Measurements from ENCODE around the gene DUOX1.

The DUOX1 gene

DNA sequence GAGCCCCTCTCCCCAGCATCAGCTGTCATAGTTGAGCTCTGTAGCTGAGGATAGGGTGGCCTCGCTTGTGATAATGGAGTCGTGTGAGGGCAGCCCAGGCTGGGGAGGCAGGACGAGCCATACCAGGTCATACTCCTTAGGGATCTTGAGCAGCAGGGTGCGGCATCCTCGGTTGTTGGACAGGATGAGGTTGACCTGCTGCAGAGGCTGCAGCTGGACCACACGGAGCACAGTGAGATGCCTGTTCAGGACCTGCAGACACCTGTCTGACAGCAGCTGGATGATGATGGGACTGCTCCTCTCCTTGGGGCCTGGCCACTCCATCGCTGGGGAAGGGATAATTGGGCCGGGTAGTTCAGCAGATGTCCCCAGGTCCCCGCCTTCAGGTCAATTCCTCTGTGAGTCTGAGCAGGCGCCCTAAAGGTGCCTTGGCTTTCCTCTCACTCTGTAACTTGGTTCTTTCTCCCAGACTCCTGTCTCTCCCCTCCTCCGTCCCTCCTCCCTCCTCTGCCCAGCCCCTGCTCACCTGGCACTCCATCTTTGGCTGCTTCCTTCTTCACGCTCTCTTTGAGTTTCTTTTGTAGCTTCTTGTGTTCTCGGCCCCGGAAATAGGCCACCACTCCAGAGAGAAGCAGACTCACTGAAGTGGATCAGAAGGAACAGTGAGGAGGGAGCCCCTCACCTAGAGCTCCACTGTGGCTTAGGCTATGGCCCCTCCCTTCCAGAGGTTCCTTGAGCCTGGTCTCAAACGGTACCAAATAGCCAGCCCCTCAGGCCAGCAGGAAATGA, 23.6 kb upstream of the DUOX1 start:
- DNase-seq (ENCODE audit: low spot score): no peak

DNA sequence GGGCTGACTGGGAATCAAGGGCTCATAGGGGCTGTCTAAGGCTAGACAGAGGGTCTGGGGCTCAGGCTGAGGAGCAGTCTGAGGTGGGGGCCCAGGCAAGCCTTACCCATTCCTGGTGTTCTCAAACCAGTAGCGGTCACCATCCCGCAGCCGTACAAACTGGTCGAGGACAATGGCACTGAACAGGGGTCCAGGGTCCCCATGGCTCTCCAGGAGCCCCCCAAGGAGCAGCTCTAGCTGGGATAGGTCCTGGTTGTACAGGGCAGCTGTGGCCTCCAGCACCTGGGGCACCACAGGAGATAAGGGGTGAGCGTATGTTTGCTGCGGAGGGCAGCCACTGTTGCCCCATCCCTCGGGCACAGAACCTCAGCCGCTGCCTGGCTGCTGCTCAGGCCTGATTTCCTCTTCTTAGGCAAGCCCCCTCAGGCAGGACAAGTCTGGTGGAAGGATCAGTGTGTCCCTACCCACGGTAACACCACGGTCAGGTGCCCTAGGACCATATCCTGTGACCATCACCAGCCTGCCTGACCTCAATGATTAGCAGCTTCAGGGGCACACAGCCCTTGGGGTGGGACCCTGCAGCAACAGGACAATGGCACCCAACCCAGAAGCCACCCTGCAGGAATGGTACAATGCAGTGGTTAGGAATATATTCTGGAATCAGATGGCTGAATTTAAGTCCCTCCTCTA, 21.7 kb upstream of the DUOX1 start:
- DNase-seq (ENCODE audit: low spot score): no peak

DNA sequence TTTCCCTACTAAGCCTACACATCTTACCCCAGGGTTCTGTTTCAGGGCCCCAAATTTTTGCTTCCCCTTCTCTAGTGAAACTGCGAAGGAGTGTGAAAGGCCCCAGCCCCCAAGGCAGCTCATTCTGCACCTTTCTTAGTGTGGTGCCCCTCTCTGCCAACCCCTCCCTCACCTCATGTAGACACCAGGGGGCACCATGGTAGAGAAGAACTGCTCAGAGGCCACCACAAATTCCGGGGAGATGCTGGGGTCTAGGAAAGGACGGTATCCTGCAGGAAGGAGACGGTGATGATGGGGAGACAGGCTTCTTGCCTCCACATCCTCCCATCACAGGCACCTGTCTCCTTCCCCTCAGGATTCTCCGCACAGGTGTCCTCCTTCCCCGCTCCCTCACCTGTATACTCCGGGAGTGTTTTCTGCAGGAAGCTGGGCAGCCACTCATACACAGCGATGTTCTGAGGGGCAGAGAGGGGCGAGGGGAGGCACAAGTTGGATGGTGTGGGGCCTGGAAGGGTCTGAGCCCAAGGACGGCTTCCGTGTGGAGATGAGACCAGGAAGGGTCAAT, 19.5 kb upstream of the DUOX1 start:
- no peak for DNase-seq (ENCODE audit: low spot score)

DNA sequence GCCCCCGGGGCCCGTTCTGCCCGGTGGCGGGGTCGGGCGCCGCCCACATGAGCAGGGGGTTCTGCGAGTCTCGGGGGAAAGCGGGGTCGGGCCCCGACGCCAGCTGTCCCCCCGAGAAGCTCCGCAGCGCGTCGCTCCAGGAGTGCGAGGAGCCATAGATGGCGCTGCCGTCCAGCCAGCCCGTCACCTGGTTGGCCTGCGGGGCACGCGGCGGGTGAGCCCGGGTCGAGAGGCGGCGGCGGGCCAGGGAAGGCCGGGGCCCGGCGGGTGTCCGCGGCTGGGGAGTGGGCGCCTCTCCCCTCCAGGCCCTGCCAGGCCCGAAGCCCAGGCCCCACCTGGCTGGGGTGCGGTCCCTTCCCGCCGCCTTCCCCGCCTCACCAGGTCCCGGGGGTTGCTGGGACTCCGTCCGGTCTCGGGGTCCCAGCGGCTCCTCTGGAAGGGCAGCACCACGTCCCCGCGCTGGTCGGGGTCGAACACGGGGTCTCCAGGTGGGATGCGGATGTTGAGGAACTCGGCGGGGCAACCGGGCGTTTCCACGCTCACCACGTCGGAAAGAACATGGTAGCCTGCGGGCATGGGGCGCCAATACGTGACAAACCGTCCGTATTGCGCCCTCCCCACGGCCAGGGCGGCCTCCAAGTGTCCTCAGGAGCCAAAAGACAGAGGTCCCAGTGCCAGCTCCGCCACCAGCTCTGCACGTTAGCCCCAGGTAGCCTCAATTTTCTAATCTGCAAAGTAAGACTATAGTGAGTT, 18.2 kb upstream of the DUOX1 start:
- DNase-seq (ENCODE audit: low spot score): no peak

DNA sequence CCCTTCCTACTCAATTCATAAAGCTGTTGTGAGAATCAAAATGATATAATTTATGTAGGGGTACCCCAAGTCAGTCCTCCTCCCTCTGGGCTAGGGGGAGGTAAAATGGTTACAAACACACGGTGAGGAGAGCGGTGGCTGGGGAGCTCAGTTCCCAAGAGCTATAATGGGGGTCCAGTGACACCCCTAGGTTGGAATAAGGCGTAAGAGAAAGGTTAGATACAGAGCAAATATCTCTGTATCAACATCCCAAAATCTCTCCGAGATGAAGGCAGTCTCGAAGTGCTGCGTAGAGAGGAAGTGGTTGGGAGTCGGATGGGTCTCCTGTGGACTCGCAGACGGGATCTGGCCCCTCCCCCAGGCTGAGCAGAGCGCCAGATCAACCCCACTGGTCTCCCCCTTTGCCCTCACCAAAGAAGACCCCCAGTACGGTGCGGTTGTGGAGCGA, 17.6 kb upstream of the DUOX1 start:
- DNase-seq (ENCODE audit: low spot score): no peak

DNA sequence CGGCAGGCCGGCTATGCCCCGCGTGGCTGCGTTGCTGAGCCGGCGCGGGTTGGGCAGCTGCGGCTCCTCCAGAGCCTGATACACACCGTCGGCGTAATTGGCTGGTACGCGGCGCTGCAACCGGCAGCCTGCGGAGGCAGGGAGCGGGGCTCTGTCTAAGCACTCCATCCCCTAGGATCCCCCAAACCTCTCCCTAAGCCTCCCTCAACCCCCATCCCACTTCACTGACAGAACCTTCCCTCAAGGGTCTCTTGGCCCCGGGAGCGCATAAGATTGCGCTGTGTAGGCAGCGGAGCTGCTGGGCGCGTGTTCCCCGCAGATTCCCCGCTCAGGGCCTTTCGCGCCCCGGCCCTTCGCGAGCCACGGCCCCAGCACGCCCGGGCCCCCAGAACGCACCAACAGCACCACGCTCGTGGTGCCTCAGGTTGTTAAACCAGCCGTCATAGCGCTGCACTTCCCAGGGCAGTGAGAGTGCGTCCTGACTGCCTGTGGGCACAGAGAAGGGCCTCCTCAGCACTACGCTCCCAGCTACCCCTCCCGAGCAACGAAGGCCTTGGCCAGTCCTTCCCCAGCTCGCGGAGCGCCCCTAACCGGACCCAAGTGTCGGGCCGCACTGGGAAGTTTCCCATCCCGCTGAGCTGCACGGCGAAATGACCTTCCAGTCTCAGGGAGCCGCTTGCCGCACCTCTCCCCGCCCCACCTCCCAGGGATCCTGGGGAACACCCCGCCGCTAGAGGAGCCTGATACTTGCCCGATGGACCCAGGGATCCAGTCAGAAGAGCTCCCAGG, 17.0 kb upstream of the DUOX1 start:
- peak; percentile 70 for DNase-seq (ENCODE audit: low spot score)

DNA sequence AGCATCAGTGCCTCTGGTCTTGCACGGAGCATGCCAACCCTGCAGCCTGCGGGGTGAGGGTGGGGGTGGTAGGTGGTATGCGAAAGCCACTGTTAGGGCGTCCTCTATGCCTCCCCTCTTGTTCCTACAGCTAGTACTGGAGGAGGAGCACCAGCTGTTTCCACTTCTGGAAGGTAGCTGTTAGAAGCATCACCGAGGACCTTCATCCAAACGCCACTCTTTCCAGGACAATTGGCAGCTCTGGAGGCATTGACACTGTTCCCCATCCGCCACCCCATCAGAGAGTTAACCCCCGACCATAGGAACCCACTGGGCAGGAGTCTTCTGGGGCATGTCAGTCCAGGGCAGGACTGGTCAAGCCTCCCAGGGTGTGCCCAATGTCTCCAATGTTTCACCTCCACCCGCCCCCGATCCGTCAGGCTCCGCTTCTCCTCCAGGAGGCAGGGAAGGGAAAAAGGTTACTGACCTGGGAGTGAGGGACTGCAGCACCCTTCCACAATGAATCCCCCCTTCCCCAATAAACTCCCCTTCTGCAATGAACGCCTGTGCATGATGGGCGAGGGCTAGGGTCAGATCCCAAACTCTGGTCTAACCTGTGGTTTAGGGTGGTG, 16.3 kb upstream of the DUOX1 start:
- no peak for DNase-seq (ENCODE audit: low spot score)

DNA sequence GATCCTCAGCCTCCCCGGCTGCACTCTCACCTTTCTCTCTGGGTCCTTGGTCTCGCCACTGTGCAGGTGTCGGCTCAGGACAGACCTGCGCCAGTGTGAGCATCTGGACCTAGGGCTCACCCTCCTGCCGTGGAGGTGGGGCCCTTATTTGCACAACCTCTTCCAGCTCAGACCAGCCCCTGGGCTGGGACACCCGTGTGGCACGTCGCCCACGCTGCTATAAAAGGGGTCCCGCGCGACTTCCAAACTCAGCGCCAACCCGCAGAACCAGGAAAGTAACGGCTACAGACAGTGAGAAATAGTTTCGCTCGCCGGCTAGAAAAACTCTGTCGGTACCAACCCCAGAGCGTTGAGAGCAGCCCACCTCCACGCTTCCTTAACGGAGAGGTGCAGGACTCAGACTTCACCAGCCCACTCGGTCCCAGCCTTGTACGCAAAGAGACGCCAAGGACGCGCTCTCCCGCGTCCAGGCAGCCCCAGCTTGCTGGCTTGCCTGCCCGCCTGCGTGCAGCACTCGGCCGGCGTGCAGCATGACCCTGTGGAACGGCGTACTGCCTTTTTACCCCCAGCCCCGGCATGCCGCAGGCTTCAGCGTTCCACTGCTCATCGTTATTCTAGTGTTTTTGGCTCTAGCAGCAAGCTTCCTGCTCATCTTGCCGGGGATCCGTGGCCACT, 15.6 kb upstream of the DUOX1 start, which contains the start of the genes DUOX2 and DUOXA2:
TSS of gene DUOX2 (minus strand) at position 97 of the 675 bp plus-strand sequence. CDS start 761 bp downstream, outside the sequence.
TSS of gene DUOXA2 (plus strand) at position 251 of the 675 bp plus-strand sequence. CDS start at position 531, 280 bp downstream.
- no peak for DNase-seq (ENCODE audit: low spot score)

DNA sequence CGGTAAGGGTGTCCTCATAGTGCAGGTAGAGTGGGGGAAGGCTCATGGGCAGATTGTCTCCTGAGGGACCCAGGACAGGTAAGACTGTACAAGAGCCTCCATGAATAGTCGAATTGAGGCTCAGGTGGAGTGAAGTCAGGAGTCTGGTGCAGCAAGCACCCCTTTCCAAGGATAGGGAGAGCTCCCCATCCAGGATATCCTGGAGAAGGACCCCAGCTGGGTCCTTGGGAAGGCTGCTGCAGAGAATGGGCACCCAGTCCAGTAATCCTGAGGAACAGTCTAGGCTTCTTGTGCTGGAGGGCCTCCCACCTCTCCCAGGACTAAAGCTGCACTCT, 15.1 kb upstream of the DUOX1 start:
- DNase-seq (ENCODE audit: low spot score): no peak

DNA sequence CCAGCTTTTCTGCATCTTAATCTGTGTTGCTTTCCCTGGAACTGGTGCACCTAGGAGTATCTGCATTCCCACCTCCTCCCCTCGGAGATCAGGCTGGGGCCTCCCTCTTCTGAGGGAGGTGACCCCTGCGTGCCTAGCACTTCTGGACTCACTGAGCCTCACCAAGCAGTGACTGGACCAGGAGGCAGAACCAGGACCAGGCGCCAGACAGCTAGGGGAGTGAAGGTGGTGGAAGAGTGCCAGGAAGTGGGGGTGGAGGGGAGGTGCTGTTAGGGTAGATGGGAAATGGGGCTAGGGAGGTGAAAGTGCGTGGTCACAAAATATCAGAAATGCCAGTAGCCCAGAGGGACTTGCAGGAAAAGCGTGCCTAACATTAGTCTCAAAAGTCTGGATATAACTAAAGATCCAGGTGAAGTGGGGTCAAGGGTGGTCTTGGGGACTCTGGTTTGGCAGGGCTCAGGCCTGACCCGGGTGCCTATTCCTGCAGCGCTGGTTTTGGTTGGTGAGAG, 14.4 kb upstream of the DUOX1 start:
- no peak for DNase-seq (ENCODE audit: low spot score)

DNA sequence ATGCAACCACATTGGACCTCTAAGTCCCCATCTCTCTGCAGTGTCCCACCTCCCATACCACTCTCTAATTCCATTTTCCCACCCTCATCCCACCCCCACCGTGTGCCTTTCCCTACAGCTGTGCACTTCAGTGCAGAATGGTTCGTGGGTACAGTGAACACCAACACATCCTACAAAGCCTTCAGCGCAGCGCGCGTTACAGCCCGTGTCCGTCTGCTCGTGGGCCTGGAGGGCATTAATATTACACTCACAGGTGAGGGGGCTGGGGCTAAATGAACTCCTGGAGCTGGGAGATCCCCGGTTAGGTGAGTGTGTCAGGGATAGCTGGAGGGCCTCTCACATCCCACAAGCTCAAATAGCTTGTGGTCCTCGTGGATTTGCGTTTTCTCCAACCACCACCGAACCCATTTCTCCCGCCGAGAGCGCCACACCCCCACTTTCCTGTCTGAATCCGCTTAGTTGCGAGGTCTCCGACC, 13.8 kb upstream of the DUOX1 start:
- DNase-seq (ENCODE audit: low spot score): no peak

DNA sequence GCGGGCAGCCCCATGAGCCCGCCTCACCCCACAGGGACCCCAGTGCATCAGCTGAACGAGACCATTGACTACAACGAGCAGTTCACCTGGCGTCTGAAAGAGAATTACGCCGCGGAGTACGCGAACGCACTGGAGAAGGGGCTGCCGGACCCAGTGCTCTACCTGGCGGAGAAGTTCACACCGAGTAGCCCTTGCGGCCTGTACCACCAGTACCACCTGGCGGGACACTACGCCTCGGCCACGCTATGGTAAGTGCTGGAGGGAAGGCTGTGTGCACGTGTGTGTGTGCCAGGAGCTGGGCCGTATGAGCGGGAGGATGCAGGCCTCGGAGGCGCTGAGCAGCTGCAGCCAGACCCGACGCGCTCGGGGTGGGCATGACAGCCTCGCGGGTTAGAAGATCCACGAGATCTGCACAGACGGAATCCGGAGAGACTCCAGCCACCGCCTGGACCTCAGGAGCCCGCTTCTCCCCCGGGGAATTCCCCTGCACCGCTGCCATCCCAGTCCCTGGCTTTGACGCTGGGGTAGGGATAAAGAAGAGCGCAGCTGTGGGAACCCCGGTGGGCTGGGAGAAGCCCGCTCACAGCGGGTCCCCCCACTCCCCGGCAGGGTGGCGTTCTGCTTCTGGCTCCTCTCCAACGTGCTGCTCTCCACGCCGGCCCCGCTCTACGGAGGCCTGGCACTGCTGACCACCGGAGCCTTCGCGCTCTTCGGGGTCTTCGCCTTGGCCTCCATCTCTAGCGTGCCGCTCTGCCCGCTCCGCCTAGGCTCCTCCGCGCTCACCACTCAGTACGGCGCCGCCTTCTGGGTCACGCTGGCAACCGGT, 13.1 kb upstream of the DUOX1 start:
- DNase-seq (ENCODE audit: low spot score): no peak

DNA sequence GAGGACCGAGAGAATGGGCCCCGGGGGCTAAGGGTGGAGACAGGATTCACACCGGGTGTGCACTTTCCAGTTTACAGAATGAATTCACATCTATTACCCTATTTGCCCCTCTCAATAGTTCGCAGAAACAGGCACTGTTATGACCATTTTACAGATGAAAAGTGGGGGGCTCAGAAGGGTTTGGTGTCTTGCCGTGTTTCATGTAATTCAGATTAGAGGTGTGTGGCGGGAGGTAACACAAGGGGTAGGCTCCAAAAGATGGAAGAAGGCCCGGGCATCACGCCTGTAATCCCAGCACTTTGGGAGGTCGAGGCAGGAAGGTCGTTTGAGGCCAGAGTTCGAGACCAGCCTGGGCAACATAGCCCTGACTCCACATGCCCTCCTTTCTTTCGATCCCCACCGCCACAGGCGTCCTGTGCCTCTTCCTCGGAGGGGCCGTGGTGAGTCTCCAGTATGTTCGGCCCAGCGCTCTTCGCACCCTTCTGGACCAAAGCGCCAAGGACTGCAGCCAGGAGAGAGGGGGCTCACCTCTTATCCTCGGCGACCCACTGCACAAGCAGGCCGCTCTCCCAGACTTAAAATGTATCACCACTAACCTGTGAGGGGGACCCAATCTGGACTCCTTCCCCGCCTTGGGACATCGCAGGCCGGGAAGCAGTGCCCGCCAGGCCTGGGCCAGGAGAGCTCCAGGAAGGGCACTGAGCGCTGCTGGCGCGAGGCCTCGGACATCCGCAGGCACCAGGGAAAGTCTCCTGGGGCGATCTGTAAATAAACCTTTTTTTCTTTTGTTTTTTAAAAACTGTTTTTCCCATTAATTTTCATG, 12.3 kb upstream of the DUOX1 start:
- no peak for DNase-seq (ENCODE audit: low spot score)

DNA sequence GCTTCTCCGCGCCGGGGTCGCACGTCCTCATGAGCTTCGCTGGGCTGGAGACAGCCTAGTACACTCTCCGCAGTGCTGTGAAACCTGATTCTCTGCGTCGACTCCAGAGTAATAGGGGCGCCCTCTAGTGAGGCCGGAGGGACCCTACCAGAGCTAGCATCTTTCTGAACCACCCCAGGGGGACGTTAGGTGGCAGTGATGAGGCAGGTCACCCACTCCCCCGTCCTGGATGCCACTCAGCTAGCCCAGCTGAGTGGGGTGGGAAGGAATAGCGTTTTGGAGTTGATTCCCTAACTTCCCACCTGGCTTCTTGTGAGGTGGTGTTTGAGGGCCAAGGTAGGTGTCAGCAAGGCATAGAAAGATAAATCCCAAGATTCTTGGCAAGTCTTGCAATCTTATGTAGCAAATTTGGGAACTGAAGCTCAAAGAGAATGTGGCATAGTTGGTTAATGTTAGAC, 11.6 kb upstream of the DUOX1 start:
- peak; percentile 93 for DNase-seq (ENCODE audit: low spot score)

DNA sequence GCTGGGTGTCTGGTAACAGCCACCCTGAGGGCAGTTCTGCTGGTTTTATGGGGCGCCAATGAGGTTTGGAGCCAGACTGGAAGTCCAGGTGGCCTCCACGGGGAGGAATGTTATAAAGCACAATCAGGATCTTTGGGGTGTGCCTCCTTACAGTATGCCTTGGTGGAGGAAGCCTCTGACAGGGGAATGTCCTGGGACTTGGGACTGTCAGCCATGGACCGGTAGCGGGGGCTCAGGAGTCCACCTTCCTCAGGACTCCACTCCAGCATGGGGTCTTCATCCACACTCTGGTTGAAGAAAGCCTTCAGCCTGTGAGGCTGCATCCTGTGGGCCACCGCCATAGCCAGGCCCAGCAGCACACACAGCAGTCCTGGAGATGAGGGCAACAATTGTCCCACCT, 10.8 kb upstream of the DUOX1 start:
- DNase-seq (ENCODE audit: low spot score): no peak

DNA sequence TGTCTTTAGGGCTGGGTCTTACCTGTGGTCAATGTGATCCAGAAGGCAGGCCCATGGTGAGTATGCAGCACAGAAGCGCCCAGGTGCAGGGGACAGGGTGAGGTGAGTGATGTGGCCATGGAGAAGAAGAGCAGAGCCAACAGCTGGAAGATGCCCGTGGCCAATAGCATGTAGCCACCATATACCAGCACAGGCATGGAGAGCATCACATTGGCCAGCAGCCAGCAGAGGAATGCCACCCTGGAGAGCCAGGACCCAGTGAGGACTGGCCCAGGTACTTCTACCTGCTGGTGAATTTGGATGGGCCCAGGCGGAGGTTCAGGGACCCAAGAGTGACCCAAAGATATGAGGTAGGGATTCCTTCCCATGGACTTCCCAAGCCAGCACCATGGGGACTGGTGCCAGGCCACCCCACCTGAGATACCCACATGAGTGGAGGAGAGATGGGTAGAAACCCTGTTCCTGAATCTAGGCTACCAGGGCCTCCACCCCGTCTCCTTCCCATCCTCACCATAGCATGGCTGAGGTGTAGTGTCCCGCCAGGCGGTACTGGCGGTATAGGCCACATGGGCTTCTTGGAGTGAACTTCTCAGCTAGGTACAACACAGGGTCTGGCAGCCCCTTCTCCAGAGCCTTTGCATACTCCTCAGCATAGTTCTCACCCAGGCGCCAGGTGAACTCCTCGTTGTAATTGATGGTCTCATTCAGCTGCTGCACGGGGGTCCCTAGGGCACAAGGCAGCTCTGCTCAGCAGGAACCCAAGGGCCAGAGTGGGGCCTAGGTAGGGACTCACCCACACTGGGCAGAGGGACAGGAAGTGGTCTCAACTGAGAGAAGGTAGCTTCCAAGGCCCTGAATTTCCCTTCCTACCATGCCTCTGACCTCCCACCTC, 9.5 kb upstream of the DUOX1 start:
- no peak for DNase-seq (ENCODE audit: low spot score)

DNA sequence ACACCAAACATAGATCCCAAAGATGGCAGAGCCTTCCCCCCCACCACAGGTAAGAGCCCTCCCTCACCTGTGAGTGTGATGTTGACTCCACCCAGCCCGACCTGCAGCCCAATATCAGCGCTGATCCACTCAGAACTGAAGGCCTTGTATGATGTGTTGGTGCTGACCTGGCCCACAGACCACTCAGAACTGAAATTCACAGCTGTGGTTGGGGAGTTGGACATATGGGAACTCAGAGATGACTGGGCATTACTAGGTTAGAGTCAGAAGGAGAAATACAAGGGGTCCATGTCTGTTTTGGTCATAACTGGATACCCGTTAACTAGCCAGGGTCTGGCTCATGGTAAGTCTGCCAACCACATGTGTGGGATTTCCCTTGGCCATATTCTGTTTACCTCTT, 8.8 kb upstream of the DUOX1 start:
- DNase-seq (ENCODE audit: low spot score): no peak

All from D341Med (cell line).